ENCODE measurements around the gene DAPK1. TPM values are rescaled to one million over a fixed set of nuclear protein-coding genes. Genes with fewer than 3 reads are reported as not detected.

Gene DAPK1
- total and polyA plus RNA-seq, 10 of the 15 experiments (the other 5 are each of a cell fraction or from before 2014, with no cell fraction given), result 8.2 to 94.7 (median 51.6) TPM

DNA sequence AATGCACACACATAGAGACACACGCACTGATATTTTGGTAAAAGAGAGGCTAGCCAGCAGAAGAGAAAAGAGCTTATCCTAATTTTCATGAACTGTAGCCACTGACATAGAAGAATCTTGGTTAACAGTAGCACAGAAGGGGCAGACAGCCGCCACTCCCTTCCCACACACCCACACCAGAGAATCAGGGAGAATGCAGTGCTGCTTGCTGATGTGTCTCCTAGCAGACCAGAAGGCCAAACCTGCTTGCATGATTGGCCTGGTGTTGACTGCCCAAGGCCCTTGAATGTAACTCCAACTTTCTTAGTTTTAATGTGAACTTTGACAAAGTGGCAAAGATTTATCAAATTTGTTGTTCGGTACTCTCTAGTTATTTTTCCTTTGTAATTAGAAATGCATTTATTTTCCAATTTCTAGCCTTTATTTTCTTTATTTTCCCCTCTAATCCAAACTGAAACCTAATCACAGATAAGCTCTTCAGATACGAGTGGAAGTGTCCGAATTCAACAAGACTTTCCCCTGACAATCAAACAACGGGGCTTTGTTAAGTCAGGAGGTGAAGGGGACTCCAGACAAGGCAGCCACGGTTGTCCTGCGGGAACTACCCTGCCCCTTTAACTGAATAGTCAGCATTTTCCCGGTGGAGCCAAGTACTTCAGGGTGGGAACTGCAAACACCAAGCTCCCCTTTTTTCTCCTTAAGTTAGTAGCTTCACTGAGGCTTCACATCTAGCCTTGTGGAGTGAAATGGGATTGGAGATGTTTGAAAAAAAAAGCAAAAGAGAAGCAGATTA lies 146.3 kb downstream of the DAPK1 start:
- in situ Hi-C loops (cut with MboI), result no loop called here
- Histone ChIP-seq H3K27me3 (replicated peaks in 1 of 2; ENCODE audit: control insufficient read depth in 2 of 2, insufficient read depth in 2 of 2, low read length in 1 of 2) (no peaks in the 10 kb centered on the region), H3K4me1 (ENCODE audit: control insufficient read depth, insufficient read depth, low read length) (no peaks in the 10 kb centered on the region), H3K9ac (ENCODE audit: control insufficient read depth, insufficient read depth, low read length) (no peak overlapping the region), H3K4me2 (ENCODE audit: control insufficient read depth, insufficient read depth) (no peak overlapping the region), H2AFZ (ENCODE audit: control insufficient read depth, low read depth, low read length) (no peak overlapping the region), H3K36me3 (ENCODE audit: control insufficient read depth in 2 of 2, insufficient read depth in 2 of 2, low read length in 1 of 2) (peaks cover 4 to 20% of the 10 kb centered on the region in 2 experiments), H3K79me2 (ENCODE audit: control insufficient read depth, insufficient read depth, low read length) (no peaks in the 10 kb centered on the region), H3K9me3 (replicated peaks; ENCODE audit: control insufficient read depth, insufficient read depth, low read length) (no peaks in the 10 kb centered on the region), H3K4me3 (no peak overlapping the region), H4K20me1 (ENCODE audit: control insufficient read depth, insufficient read depth) (no peaks in the 10 kb centered on the region), H3K27ac (ENCODE audit: control insufficient read depth, insufficient read depth) (no peak overlapping the region)
- CTCF ChIA-PET, result interaction anchor here (0.9 kb wide), 1 partner anchor 307 kb away, joined by 3 read pairs; no protein-coding TSS in a partner anchor
- 62% methylated on average over 9 of the region's 9 CpGs for WGBS (ENCODE audit: insufficient coverage, insufficient replicate concordance, low lambda C conversion rate, missing lambda C conversion rate)
- ATAC-seq (no peak), FAIRE-seq (no peak), DNase-seq (ENCODE audit: low read depth, low spot score) (no peak)
- RAD21 ChIA-PET (ENCODE audit: unreplicated experiment), result no interaction called here
- POLR2A ChIA-PET, result no interaction called here
- no TSS peak for BruUV-seq (replicated peaks)
- intact Hi-C loops (cut with micrococcal nuclease; ENCODE audit: unreplicated experiment), result no loop called here
- TF ChIP-seq, protein P1, sequence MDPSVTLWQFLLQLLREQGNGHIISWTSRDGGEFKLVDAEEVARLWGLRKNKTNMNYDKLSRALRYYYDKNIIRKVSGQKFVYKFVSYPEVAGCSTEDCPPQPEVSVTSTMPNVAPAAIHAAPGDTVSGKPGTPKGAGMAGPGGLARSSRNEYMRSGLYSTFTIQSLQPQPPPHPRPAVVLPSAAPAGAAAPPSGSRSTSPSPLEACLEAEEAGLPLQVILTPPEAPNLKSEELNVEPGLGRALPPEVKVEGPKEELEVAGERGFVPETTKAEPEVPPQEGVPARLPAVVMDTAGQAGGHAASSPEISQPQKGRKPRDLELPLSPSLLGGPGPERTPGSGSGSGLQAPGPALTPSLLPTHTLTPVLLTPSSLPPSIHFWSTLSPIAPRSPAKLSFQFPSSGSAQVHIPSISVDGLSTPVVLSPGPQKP (IDR thresholded peaks at IDR 0.05; ENCODE audit: low read depth, low read length), result no peak
- TF ChIP-seq CHD4 (IDR thresholded peaks at IDR 0.05) (no peak), CHD1 (IDR thresholded peaks at IDR 0.05; ENCODE audit: low read depth, low read length) (no peak), NR2C2 (IDR thresholded peaks at IDR 0.05; ENCODE audit: borderline replicate concordance, control insufficient read depth, insufficient read length, low read depth) (no peak), CHD2 (IDR thresholded peaks at IDR 0.05; ENCODE audit: borderline replicate concordance, low read depth, low read length) (no peak), RELA (IDR thresholded peaks at IDR 0.05; ENCODE audit: borderline replicate concordance, partially characterized antibody) (no peak)
- TF ChIP-seq, protein P2, sequence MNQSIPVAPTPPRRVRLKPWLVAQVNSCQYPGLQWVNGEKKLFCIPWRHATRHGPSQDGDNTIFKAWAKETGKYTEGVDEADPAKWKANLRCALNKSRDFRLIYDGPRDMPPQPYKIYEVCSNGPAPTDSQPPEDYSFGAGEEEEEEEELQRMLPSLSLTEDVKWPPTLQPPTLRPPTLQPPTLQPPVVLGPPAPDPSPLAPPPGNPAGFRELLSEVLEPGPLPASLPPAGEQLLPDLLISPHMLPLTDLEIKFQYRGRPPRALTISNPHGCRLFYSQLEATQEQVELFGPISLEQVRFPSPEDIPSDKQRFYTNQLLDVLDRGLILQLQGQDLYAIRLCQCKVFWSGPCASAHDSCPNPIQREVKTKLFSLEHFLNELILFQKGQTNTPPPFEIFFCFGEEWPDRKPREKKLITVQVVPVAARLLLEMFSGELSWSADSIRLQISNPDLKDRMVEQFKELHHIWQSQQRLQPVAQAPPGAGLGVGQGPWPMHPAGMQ (IDR thresholded peaks at IDR 0.05; ENCODE audit: borderline replicate concordance), result no peak
- TF ChIP-seq, protein P3, sequence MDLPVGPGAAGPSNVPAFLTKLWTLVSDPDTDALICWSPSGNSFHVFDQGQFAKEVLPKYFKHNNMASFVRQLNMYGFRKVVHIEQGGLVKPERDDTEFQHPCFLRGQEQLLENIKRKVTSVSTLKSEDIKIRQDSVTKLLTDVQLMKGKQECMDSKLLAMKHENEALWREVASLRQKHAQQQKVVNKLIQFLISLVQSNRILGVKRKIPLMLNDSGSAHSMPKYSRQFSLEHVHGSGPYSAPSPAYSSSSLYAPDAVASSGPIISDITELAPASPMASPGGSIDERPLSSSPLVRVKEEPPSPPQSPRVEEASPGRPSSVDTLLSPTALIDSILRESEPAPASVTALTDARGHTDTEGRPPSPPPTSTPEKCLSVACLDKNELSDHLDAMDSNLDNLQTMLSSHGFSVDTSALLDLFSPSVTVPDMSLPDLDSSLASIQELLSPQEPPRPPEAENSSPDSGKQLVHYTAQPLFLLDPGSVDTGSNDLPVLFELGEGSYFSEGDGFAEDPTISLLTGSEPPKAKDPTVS (IDR thresholded peaks at IDR 0.05; ENCODE audit: low read depth, low read length), result no peak
- SMC1A ChIA-PET (ENCODE audit: uncharacterized antibody, unreplicated experiment), result interaction anchor here (0.6 kb wide), 1 partner anchor 76 kb away, joined by 3 read pairs; no protein-coding TSS in a partner anchor
